ENCODE results near the gene CCDC169.

DNA sequence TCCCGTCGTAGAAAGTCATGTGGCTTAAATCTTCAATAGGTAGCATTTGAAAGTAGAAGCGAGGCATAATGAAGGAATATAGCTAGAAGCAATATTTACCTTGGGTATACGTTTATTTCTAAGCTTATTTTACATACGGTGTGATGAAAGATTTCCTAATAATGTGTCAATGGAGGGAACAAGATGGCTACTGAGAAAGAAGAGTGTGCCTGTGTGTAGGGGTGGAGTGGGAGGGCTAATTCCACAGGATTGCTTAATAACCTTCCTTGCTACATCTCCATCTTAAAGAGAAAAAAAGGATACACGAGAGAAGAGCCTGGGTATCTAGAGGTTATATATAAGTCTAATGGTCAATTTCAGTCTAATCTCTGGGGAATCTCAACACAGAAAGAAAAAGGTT is 46.6 kb upstream of the CCDC169 start:
- TF ChIP-seq, protein P1, sequence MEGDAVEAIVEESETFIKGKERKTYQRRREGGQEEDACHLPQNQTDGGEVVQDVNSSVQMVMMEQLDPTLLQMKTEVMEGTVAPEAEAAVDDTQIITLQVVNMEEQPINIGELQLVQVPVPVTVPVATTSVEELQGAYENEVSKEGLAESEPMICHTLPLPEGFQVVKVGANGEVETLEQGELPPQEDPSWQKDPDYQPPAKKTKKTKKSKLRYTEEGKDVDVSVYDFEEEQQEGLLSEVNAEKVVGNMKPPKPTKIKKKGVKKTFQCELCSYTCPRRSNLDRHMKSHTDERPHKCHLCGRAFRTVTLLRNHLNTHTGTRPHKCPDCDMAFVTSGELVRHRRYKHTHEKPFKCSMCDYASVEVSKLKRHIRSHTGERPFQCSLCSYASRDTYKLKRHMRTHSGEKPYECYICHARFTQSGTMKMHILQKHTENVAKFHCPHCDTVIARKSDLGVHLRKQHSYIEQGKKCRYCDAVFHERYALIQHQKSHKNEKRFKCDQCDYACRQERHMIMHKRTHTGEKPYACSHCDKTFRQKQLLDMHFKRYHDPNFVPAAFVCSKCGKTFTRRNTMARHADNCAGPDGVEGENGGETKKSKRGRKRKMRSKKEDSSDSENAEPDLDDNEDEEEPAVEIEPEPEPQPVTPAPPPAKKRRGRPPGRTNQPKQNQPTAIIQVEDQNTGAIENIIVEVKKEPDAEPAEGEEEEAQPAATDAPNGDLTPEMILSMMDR (conservative IDR thresholded peaks at IDR 0.05), result no peak
- no peak for TF ChIP-seq EZH2 (IDR thresholded peaks at IDR 0.05; ENCODE audit: low read depth)

Data from PC-9 (cell line).